KMS-11 (cell line): ENCODE measurements around the gene LIG3.

Experiments
- H2AFZ ChIP-seq: fragments of 200-600 bp; sonication (generic); 2 replicates; pipeline ENCODE4 v1.6.1; 2016; ENCODE audit warnings: antibody characterized with exemption, mixed run types, low read depth
- H3K27ac ChIP-seq: fragments of 200-600 bp; sonication (generic); 2 replicates; pipeline ENCODE4 v1.6.1; 2016; ENCODE audit warnings: mild to moderate bottlenecking, mixed run types
- H3K27me3 ChIP-seq: fragments of 200-600 bp; sonication (generic); 2 replicates; pipeline ENCODE4 v1.6.1; 2017; ENCODE audit warnings: mild to moderate bottlenecking, low read depth, mixed run types, moderate library complexity; ENCODE audit not compliant: insufficient read depth
- H3K36me3 ChIP-seq: fragments of 200-600 bp; sonication (generic); 2 replicates; pipeline ENCODE4 v1.6.1; 2017; ENCODE audit warnings: mild to moderate bottlenecking, mixed run types; ENCODE audit not compliant: insufficient read depth
- H3K4me1 ChIP-seq: fragments of 200-600 bp; sonication (generic); 2 replicates; pipeline ENCODE4 v1.6.1; 2016; ENCODE audit warnings: mild to moderate bottlenecking, low read depth, mixed run types; ENCODE audit not compliant: poor library complexity, severe bottlenecking
- H3K4me2 ChIP-seq: fragments of 200-600 bp; sonication (generic); 2 replicates; pipeline ENCODE4 v1.7.0; 2016; ENCODE audit warnings: mild to moderate bottlenecking, mixed run types
- H3K4me3 ChIP-seq: fragments of 200-600 bp; sonication (generic); IDR thresholded peaks from 2 replicates; pipeline ENCODE4 v1.6.1; 2017; ENCODE audit warnings: low read depth, low read length, mixed read lengths; ENCODE audit not compliant: insufficient read depth
- H3K79me2 ChIP-seq: fragments of 200-600 bp; sonication (generic); 2 replicates; pipeline ENCODE4 v1.6.1; 2016; ENCODE audit warnings: low read depth, mixed run types; ENCODE audit not compliant: insufficient read depth
- H3K9ac ChIP-seq: fragments of 200-600 bp; sonication (generic); 2 replicates; pipeline ENCODE4 v1.6.1; 2016; ENCODE audit warnings: mild to moderate bottlenecking, mixed run types
- H4K20me1 ChIP-seq: fragments of 200-600 bp; sonication (generic); 2 replicates; pipeline ENCODE4 v1.6.1; 2016; ENCODE audit warnings: mild to moderate bottlenecking, mixed run types; ENCODE audit not compliant: insufficient read depth
- CTCF ChIP-seq: fragments of 200-600 bp; sonication (generic); conservative IDR thresholded peaks from 2 replicates; pipeline ENCODE4 v1.6.1; 2017; ENCODE audit warnings: low read depth, mild to moderate bottlenecking, antibody characterized with exemption, low read length, moderate library complexity, mixed read lengths

LIG3 gene

GRCh38 chr17:35019386-35020179, 39.3 kb downstream of the LIG3 start:
- H3K4me1 ChIP-seq: no peaks in the 10 kb centered on the region
- H3K9ac ChIP-seq: no peak overlapping the region
- H3K4me3 ChIP-seq: no peak overlapping the region
- no peaks in the 10 kb centered on the region for H3K27me3 ChIP-seq
- H3K79me2 ChIP-seq: no peaks in the 10 kb centered on the region
- no peaks in the 10 kb centered on the region for H4K20me1 ChIP-seq
- H3K4me2 ChIP-seq: no peak overlapping the region
- TF ChIP-seq CTCF: no peak
- H3K27ac ChIP-seq: no peak overlapping the region
- no peaks in the 10 kb centered on the region for H3K36me3 ChIP-seq
- no peak overlapping the region for H2AFZ ChIP-seq

- H3K27ac ChIP-seq: no peak overlapping the region
- H3K79me2 ChIP-seq: no peaks in the 10 kb centered on the region
- H3K27me3 ChIP-seq: no peaks in the 10 kb centered on the region
- H3K36me3 ChIP-seq: no peaks in the 10 kb centered on the region
- TF ChIP-seq CTCF: no peak
- no peak overlapping the region for H3K4me3 ChIP-seq
- H3K9ac ChIP-seq: no peak overlapping the region
- H2AFZ ChIP-seq: no peak overlapping the region
- no peaks in the 10 kb centered on the region for H3K4me1 ChIP-seq
- H4K20me1 ChIP-seq: no peaks in the 10 kb centered on the region
- H3K4me2 ChIP-seq: no peak overlapping the region
These were observed 41.4 kb downstream of the LIG3 start for GRCh38 chr17:35021520-35022380.

- no peaks in the 10 kb centered on the region for H3K79me2 ChIP-seq
- no peaks in the 10 kb centered on the region for H3K36me3 ChIP-seq
- H3K4me1 ChIP-seq: no peaks in the 10 kb centered on the region
- H2AFZ ChIP-seq: no peak overlapping the region
- no peaks in the 10 kb centered on the region for H3K27me3 ChIP-seq
- H3K4me2 ChIP-seq: no peak overlapping the region
- no peak for TF ChIP-seq CTCF
- H3K27ac ChIP-seq: no peak overlapping the region
- no peak overlapping the region for H3K4me3 ChIP-seq
- H4K20me1 ChIP-seq: no peaks in the 10 kb centered on the region
- no peak overlapping the region for H3K9ac ChIP-seq
These were observed 42.3 kb downstream of the LIG3 start for GRCh38 chr17:35022536-35023063.

DNA sequence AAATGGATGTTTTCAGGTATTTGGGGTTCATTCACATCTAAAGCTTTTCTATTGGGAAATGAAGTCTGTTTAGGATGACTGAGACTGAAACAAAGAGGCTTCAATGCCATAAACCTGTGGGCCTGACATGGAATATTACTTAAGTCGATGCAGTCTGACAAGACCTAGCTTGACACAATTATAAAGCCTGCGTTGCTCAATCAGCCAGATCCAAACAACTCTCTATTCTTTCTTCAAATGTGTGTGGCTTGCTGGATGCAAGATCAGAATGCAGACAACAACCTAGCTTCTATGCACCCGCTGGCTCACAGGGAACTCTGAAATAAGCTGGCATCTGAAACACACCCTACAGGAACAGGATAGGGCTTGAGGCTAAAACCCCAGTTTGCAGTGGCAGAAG, 43.2 kb downstream of the LIG3 start:
- Histone ChIP-seq H4K20me1 (no peaks in the 10 kb centered on the region), H3K4me1 (no peaks in the 10 kb centered on the region), H3K36me3 (no peaks in the 10 kb centered on the region), H3K4me2 (no peak overlapping the region), H3K9ac (no peak overlapping the region), H3K4me3 (no peak overlapping the region), H3K79me2 (no peaks in the 10 kb centered on the region), H3K27ac (no peak overlapping the region), H2AFZ (no peak overlapping the region), H3K27me3 (no peaks in the 10 kb centered on the region)
- no peak for TF ChIP-seq CTCF
